Parathyroid adenoma (tissue), 2 donors: Measurements from ENCODE around the gene SHLD3.
"Not testable (repeated sequence)": the region's sequence is repeated elsewhere in the genome, so short reads cannot be mapped to it uniquely, and the experiment has no call there.

Experiments used
- H2AFZ ChIP-seq: fragments of 300-600 bp; sonication (generic); one replicate; pipeline ENCODE4 v1.7.0; 2017; ENCODE audit warnings: antibody characterized with exemption, mild to moderate bottlenecking
- H3K27ac ChIP-seq: fragments of 300-600 bp; sonication (generic); one replicate; pipeline ENCODE4 v1.7.0; 2017
- H3K27me3 ChIP-seq: fragments of 300-600 bp; sonication (generic); one replicate; pipeline ENCODE4 v1.7.0; 2017; ENCODE audit warnings: low read length; ENCODE audit not compliant: control insufficient read depth, insufficient read depth
- H3K36me3 ChIP-seq: fragments of 300-600 bp; sonication (generic); one replicate; pipeline ENCODE4 v1.7.0; 2017; ENCODE audit warnings: low read length; ENCODE audit not compliant: control insufficient read depth, insufficient read depth
- H3K4me1 ChIP-seq: fragments of 300-600 bp; sonication (generic); one replicate; pipeline ENCODE4 v1.7.0; 2017; ENCODE audit warnings: control low read depth
- H3K4me2 ChIP-seq: fragments of 300-600 bp; sonication (generic); one replicate; pipeline ENCODE4 v1.7.0; 2017; ENCODE audit warnings: low read length
- H3K4me3 ChIP-seq: fragments of 300-600 bp; sonication (generic); one replicate; pipeline ENCODE4 v1.7.0; 2017; ENCODE audit warnings: low read depth, low read length
- H3K79me2 ChIP-seq: fragments of 300-600 bp; sonication (generic); one replicate; pipeline ENCODE4 v1.7.0; 2017; ENCODE audit warnings: control low read depth
- H3K9ac ChIP-seq: fragments of 300-600 bp; sonication (generic); one replicate; pipeline ENCODE4 v1.7.0; 2017; ENCODE audit warnings: mild to moderate bottlenecking
- H3K9me3 ChIP-seq: fragments of 300-600 bp; sonication (generic); one replicate; pipeline ENCODE4 v1.7.0; 2017; ENCODE audit warnings: low read length; ENCODE audit not compliant: control insufficient read depth
- CTCF ChIP-seq: fragments of 300-600 bp; sonication (generic); IDR thresholded peaks from one replicate; pipeline ENCODE4 v1.7.0; 2017; ENCODE audit warnings: antibody characterized with exemption, mild to moderate bottlenecking
- donor health status: primary hyperparathyroidism.

SHLD3 gene

GRCh38 chr5:65672796-65673195, 48.0 kb downstream of the SHLD3 start:
- Histone ChIP-seq H3K27ac (no peak overlapping the region), H3K9me3 (no peaks in the 10 kb centered on the region), H3K4me2 (no peak overlapping the region), H2AFZ (no peak overlapping the region), H3K36me3 (no peaks in the 10 kb centered on the region), H3K79me2 (no peaks in the 10 kb centered on the region), H3K4me1 (no peaks in the 10 kb centered on the region), H3K4me3 (no peak overlapping the region), H3K9ac (no peak overlapping the region), H3K27me3 (no peaks in the 10 kb centered on the region)
- TF ChIP-seq CTCF = no peak

DNA sequence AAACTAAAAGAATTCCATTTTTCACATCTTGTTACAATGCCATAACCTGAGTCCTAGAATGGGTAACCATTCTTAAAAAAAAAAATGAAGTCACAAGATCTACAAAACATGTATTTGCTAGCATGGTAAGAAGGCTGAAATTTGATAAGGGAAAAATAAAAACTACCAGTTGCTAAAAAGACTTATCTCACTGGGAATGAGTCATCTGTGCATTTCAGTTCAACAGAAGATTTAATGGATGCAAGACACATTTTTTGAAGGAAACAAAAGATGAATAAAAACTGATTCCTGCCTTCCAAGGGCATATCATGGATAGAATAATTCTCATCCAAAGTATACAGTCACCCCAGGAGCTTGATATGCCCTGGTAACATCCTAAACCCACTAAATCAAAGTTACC, 49.9 kb downstream of the SHLD3 start:
- TF ChIP-seq CTCF = no peak
- Histone ChIP-seq H3K4me2 (no peak overlapping the region), H3K4me1 (no peaks in the 10 kb centered on the region), H3K9ac (no peak overlapping the region), H3K36me3 (no peaks in the 10 kb centered on the region), H3K4me3 (no peak overlapping the region), H2AFZ (no peak overlapping the region), H3K79me2 (no peaks in the 10 kb centered on the region), H3K9me3 (no peaks in the 10 kb centered on the region), H3K27ac (no peak overlapping the region), H3K27me3 (no peaks in the 10 kb centered on the region)

DNA sequence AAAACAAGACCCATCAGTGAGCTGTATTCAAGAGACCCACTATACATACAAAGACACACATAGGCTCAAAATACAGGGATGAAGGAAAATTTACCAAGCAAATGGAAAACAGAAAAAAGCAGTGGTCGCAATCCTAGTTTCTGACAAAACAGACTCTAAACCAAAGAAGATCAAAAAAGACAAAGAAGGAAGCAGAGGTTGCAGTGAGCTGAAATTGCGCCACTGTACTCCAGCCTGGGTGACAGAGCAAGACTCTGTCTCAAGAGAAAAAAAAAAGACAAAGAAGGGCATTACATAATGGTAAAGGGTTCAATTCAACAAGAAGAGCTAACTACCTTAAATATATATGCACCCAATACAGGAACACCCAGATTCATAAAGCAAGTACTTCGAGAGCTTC, 51.2 kb downstream of the SHLD3 start:
- not testable (repeated sequence) for H3K79me2 ChIP-seq, H3K9ac ChIP-seq, H3K9me3 ChIP-seq, H3K4me1 ChIP-seq, H3K36me3 ChIP-seq, H3K27ac ChIP-seq, H3K4me2 ChIP-seq, H2AFZ ChIP-seq, H3K4me3 ChIP-seq, H3K27me3 ChIP-seq
